Keratinocyte (primary cell): ENCODE data around the gene HVCN1. TPM values are rescaled to one million over a fixed set of nuclear protein-coding genes. Genes with fewer than 3 reads are reported as not detected.

ENCODE experiments used
- DNase-seq: peaks from one replicate; pipeline ENCODE4 v3.0.0-alpha.2; 2011; ENCODE audit warnings: low read depth, missing footprints, low spot score
- FAIRE-seq: peaks from 2 replicates; lab custom pipeline; 2011; peaks lifted over from hg19 to GRCh38; lab: Jason Lieb, UNC
- H2AFZ ChIP-seq: 2 replicates; pipeline ENCODE4 v1.6.0; 2012; ENCODE audit warnings: low read length, control low read depth, inconsistent platforms; ENCODE audit not compliant: control insufficient read depth
- H3K27ac ChIP-seq: 2 replicates; pipeline ENCODE4 v1.5.1; 2011; ENCODE audit warnings: low read length; ENCODE audit not compliant: control insufficient read depth, insufficient read depth
- H3K27me3 ChIP-seq: 3 replicates; pipeline ENCODE4 v1.6.0; 2011; ENCODE audit warnings: low read length; ENCODE audit not compliant: control insufficient read depth, insufficient read depth; ENCODE audit errors: extremely low read depth
- H3K36me3 ChIP-seq, 2 experiments: 2 replicates in 1 of 2; 3 replicates in 1 of 2; pipeline ENCODE4 v1.5.1; 2011; ENCODE audit warnings: low read length in 2 of 2, mild to moderate bottlenecking in 1 of 2; ENCODE audit not compliant: control insufficient read depth in 2 of 2, insufficient read depth in 2 of 2; ENCODE audit errors: extremely low read depth in 1 of 2
- H3K4me1 ChIP-seq: 3 replicates; pipeline ENCODE4 v1.5.1; 2011; ENCODE audit warnings: low read length; ENCODE audit not compliant: control insufficient read depth, insufficient read depth; ENCODE audit errors: extremely low read depth
- H3K4me2 ChIP-seq: 3 replicates; pipeline ENCODE4 v1.6.0; 2011; ENCODE audit warnings: low read depth, low read length; ENCODE audit not compliant: control insufficient read depth, insufficient read depth; ENCODE audit errors: extremely low read depth
- H3K4me3 ChIP-seq, 3 experiments: fragments of 200-600 bp in 1 of 3; sonication (generic) in 1 of 3; 2 replicates in 2 of 3; 3 replicates in 1 of 3; pipeline ENCODE4 v1.5.1; 2011 to 2016; ENCODE audit warnings: low read length in 3 of 3, mild to moderate bottlenecking in 3 of 3, control low read depth in 2 of 3, inconsistent platforms in 1 of 3, low read depth in 1 of 3, mixed read lengths in 1 of 3, mixed run types in 1 of 3, moderate library complexity in 1 of 3; ENCODE audit not compliant: control insufficient read depth in 2 of 3, insufficient read depth in 2 of 3; ENCODE audit errors: extremely low read depth in 1 of 3
- H3K79me2 ChIP-seq: 2 replicates; pipeline ENCODE4 v1.6.0; 2012; ENCODE audit warnings: low read length; ENCODE audit not compliant: control insufficient read depth, insufficient read depth
- H3K9ac ChIP-seq: 3 replicates; pipeline ENCODE4 v1.6.0; 2011; ENCODE audit warnings: low read length; ENCODE audit not compliant: control insufficient read depth, insufficient read depth; ENCODE audit errors: extremely low read depth
- H3K9me1 ChIP-seq: 3 replicates; pipeline ENCODE4 v1.6.0; 2011; ENCODE audit warnings: low read length; ENCODE audit not compliant: control insufficient read depth, insufficient read depth; ENCODE audit errors: extremely low read depth
- H3K9me3 ChIP-seq: 2 replicates; pipeline ENCODE4 v1.5.1; 2012; ENCODE audit warnings: low read depth, low read length; ENCODE audit not compliant: control insufficient read depth
- H4K20me1 ChIP-seq: 3 replicates; pipeline ENCODE4 v1.6.0; 2011; ENCODE audit warnings: low read length; ENCODE audit not compliant: control insufficient read depth, insufficient read depth; ENCODE audit errors: extremely low read depth
- CTCF ChIP-seq, 3 experiments: IDR thresholded peaks in 1 of 3; conservative IDR thresholded peaks in 1 of 3; optimal IDR thresholded peaks in 1 of 3; 2 replicates in 2 of 3; 3 replicates in 1 of 3; pipeline versions ENCODE3 to v1.5.1; 2011; ENCODE audit warnings: low read length in 3 of 3, mild to moderate bottlenecking in 3 of 3, moderate library complexity in 2 of 3, control low read depth in 1 of 3, inconsistent platforms in 1 of 3; ENCODE audit not compliant: insufficient read depth in 2 of 3; ENCODE audit errors: extremely low read depth in 1 of 3
- EZH2 ChIP-seq: IDR thresholded peaks from one replicate; pipeline ENCODE4 v1.6.1; 2012; ENCODE audit warnings: inconsistent platforms, mild to moderate bottlenecking, low read length, moderate library complexity
- dilution Hi-C: fragments of 300-500 bp; cut with MboI; formaldehyde crosslinking; loops from one replicate; pipeline ENCODE4 v1.7.0; 2020; ENCODE audit warnings: low sequenced_read_pairs; ENCODE audit not compliant: extremely low pct_ligation_motif_present
- polyA plus RNA-seq, 5 experiments: library from polyadenylated mRNA; depleted of rRNA in 3 of 5; stranded (reverse) in 3 of 5; stranded (forward) in 1 of 5; unstranded in 1 of 5; fragments of >200 nt; gene quantifications; 1 replicate in 1 of 5; 2 replicates in 3 of 5; 3 replicates in 1 of 5; pipeline versions ENCODE4 v1.2.1 to v1.2.3, GENCODE V29; 2011 to 2012; ENCODE audit warnings: missing spikeins in 2 of 5, low read depth in 1 of 5, low replicate concordance in 1 of 5
- small RNA-seq, 3 experiments: library from RNA; depleted of rRNA; stranded (forward); fragments of <200 nt; gene quantifications; one replicate each; pipeline ENCODE3, GENCODE V24; 2012; ENCODE audit warnings: low read depth in 3 of 3, low replicate concordance in 1 of 3; ENCODE audit not compliant: insufficient read length in 3 of 3

HVCN1 gene
- polyA plus RNA-seq, 1 donor (not counting 4 experiments of a cell fraction or from before 2014, with no cell fraction given) = 1.1 TPM

- no peak for TF ChIP-seq CTCF (optimal IDR thresholded peaks at IDR 0.05 in 1 of 3, IDR thresholded peaks at IDR 0.05 in 1 of 3, conservative IDR thresholded peaks at IDR 0.05 in 1 of 3; ENCODE audit: extremely low read depth in 1 of 3, insufficient read depth in 2 of 3, low read length in 3 of 3)
- TF ChIP-seq EZH2 = no peak
- dilution Hi-C loops = no loop called here
- H3K9me3 ChIP-seq = no peaks in the 10 kb centered on the region
Measured at GRCh38 chr12:110599334-110599733, 89.6 kb downstream of the HVCN1 start.

More at GRCh38 chr12:110599334-110599733, 89.6 kb downstream of the HVCN1 start:
- FAIRE-seq = no peak
- Histone ChIP-seq H3K4me3 (no peak overlapping the region), H3K9ac (no peak overlapping the region), H3K79me2 (no peaks in the 10 kb centered on the region), H2AFZ (no peak overlapping the region), H3K36me3 (no peaks in the 10 kb centered on the region), H3K27me3 (no peaks in the 10 kb centered on the region), H3K9me1 (no peaks in the 10 kb centered on the region), H3K4me1 (no peaks in the 10 kb centered on the region), H3K4me2 (no peak overlapping the region), H3K27ac (no peak overlapping the region), H4K20me1 (no peaks in the 10 kb centered on the region)
- DNase-seq = no peak

Small RNA genes within 50 kb of the gene (small RNA-seq; reads per million reads assigned to genes)
- 0 reads per million in 3 experiments for gene RN7SL387P

Other genes with a start within 250 kb of the HVCN1 start
- 90.0 to 139 TPM (median 106 TPM) in 3 replicates for gene ARPC3, start 238.8 kb downstream of the HVCN1 start, polyA plus RNA-seq
- gene GPN3, start 220.9 kb downstream of the HVCN1 start, polyA plus RNA-seq = 22.8 to 35.5 TPM (median 31.6 TPM) in 3 replicates
- 7.8 to 15.3 TPM (median 11.8 TPM) in 3 replicates for gene FAM216A, start 220.3 kb downstream of the HVCN1 start, polyA plus RNA-seq
- gene VPS29, start 187.0 kb downstream of the HVCN1 start, polyA plus RNA-seq = 165 to 219 TPM (median 166 TPM) in 3 replicates
- 0.15 to 0.41 TPM (median 0.31 TPM) in 3 replicates for gene RAD9B, start 186.8 kb downstream of the HVCN1 start, polyA plus RNA-seq
- 23.3 to 35.9 TPM (median 23.7 TPM) in 3 replicates for gene PPTC7, start 105.8 kb downstream of the HVCN1 start, polyA plus RNA-seq
- gene TCTN1, start 75.0 kb downstream of the HVCN1 start, polyA plus RNA-seq = 14.4 to 31.8 TPM (median 30.6 TPM) in 3 replicates
- gene PPP1CC, start 53.8 kb upstream of the HVCN1 start, polyA plus RNA-seq = 77.4 to 158 TPM (median 83.3 TPM) in 3 replicates
- gene CCDC63, start 157.9 kb upstream of the HVCN1 start, polyA plus RNA-seq = not detected in 3 replicates
- gene MYL2, start 231.5 kb upstream of the HVCN1 start, polyA plus RNA-seq = 0.08 to 0.41 TPM in 2 of 3 replicates, not detected in the other